ENCODE measurements around the gene SLC17A5.
A peak's percentile ranks its signal among the peaks of the same experiment; 100 is the strongest.
"Not testable (repeated sequence)": the region's sequence is repeated elsewhere in the genome, so short reads cannot be mapped to it uniquely, and the experiment has no call there.

SLC17A5 gene

DNA sequence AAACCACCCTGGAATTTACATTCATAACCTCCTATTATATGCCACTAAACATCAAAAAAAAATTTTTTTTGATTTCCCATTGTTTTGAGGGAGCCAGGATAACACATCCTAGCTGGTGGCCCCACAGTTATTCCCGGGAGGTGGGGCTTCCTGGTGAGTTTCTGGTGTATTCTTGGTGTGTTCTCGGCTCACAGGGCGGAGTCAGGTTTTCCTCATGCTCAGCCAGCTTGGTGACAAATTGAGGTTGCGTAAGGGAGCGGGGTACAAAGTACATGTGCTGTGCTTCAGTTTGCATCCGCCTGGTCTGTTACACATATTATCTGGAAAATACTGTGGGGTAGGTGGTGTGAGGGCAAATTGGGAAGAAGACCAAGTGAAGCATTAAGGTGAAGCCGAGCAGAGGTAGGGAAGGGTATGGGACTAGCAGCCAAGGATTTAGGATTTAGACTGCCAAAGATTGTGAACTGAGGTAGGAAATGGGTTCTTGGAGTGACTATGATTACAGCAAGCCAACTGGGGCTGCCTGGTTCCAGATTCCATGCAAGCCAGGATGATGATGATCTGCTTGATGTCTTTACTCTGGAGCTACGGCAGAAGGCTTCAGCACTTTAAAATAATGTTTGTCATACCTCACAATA is 86.7 kb downstream of the SLC17A5 start:
- no peak overlapping the region for H3K27ac ChIP-seq (ENCODE audit: low read depth, low read length)
- no CpG with 5 or more reads among the region's 8 CpGs for WGBS (ENCODE audit: extremely low coverage, insufficient coverage, low lambda C conversion rate)
- DNase-seq: peak; percentile 43

DNA sequence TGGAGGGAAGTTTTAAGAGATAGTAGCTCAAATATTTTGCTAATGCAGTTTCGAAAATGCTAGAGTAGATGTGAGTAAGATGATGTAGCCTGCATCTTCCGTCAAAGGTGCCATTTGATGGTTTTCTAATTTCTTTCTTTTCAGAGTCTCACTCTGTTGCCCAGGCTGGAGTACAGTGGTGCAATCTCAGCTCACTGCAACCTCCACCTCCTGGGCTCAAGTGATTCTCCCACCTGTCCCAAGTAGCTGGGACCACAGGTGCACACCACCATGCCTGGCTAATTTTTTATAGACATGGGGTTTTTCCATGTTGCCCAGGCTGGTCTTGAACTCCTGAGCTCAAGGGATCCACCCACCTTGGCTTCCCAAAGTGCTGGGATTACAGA is 87.3 kb downstream of the SLC17A5 start:
- H3K79me2 ChIP-seq (ENCODE audit: control insufficient read depth, insufficient read depth, low read length); H3K23ac ChIP-seq (ENCODE audit: low read length); H3K4me1 ChIP-seq (ENCODE audit: control insufficient read depth, low read depth, low read length); H4K5ac ChIP-seq (ENCODE audit: low read length); H3K9ac ChIP-seq (ENCODE audit: low read length); H3K4me2 ChIP-seq (ENCODE audit: low read length); H3K36me3 ChIP-seq (ENCODE audit: control insufficient read depth, insufficient read depth, low read length); H3K79me1 ChIP-seq (ENCODE audit: low read length); H3K27me3 ChIP-seq (ENCODE audit: insufficient read depth, low read length, poor library complexity); H3K4me3 ChIP-seq (ENCODE audit: low read length); H2BK15ac ChIP-seq (replicated peaks; ENCODE audit: low read depth); H2AK5ac ChIP-seq (ENCODE audit: low read length); H3K56ac ChIP-seq (ENCODE audit: low read length); H4K8ac ChIP-seq (ENCODE audit: low read depth, low read length); DNase-seq: not testable (repeated sequence)
- Histone ChIP-seq H2BK120ac (ENCODE audit: low read depth, low read length) (peak overlapping the region; percentile 14), H2BK5ac (ENCODE audit: low read length) (peak overlapping the region; percentile 6), H3K4ac (ENCODE audit: low read depth, low read length) (peak overlapping the region; percentile 41), H3K18ac (ENCODE audit: low read length) (peak overlapping the region; percentile 44), H3K27ac (ENCODE audit: low read depth, low read length) (peak overlapping the region; percentile 60)
- no CpG with 5 or more reads among the region's 2 CpGs for WGBS (ENCODE audit: extremely low coverage, insufficient coverage, low lambda C conversion rate)

More for the DNA sequence above, 86.7 kb downstream of the SLC17A5 start:
- H3K79me1 ChIP-seq (ENCODE audit: low read length): no peaks in the 10 kb centered on the region
- peak overlapping the region; percentile 2 for H3K56ac ChIP-seq (ENCODE audit: low read length)
- no peaks in the 10 kb centered on the region for H3K79me2 ChIP-seq (ENCODE audit: control insufficient read depth, insufficient read depth, low read length)
- no peak overlapping the region for H3K4me3 ChIP-seq (ENCODE audit: low read length)
- H2BK15ac ChIP-seq (replicated peaks; ENCODE audit: low read depth): no peak overlapping the region
- no peak overlapping the region for H3K4ac ChIP-seq (ENCODE audit: low read depth, low read length)
- no peak overlapping the region for H3K23ac ChIP-seq (ENCODE audit: low read length)
- H4K8ac ChIP-seq (ENCODE audit: low read depth, low read length): no peak overlapping the region
- H3K18ac ChIP-seq (ENCODE audit: low read length): peak overlapping the region; percentile 0
- no peak overlapping the region for H2AK5ac ChIP-seq (ENCODE audit: low read length)
- H4K5ac ChIP-seq (ENCODE audit: low read length): no peak overlapping the region
- no peaks in the 10 kb centered on the region for H3K27me3 ChIP-seq (ENCODE audit: insufficient read depth, low read length, poor library complexity)
- H3K4me1 ChIP-seq (ENCODE audit: control insufficient read depth, low read depth, low read length): no peaks in the 10 kb centered on the region
- H2BK120ac ChIP-seq (ENCODE audit: low read depth, low read length): no peak overlapping the region
- H3K9ac ChIP-seq (ENCODE audit: low read length): no peak overlapping the region
- no peak overlapping the region for H2BK5ac ChIP-seq (ENCODE audit: low read length)
- no peak overlapping the region for H3K4me2 ChIP-seq (ENCODE audit: low read length)
- H3K36me3 ChIP-seq (ENCODE audit: control insufficient read depth, insufficient read depth, low read length): no peaks in the 10 kb centered on the region

DNA sequence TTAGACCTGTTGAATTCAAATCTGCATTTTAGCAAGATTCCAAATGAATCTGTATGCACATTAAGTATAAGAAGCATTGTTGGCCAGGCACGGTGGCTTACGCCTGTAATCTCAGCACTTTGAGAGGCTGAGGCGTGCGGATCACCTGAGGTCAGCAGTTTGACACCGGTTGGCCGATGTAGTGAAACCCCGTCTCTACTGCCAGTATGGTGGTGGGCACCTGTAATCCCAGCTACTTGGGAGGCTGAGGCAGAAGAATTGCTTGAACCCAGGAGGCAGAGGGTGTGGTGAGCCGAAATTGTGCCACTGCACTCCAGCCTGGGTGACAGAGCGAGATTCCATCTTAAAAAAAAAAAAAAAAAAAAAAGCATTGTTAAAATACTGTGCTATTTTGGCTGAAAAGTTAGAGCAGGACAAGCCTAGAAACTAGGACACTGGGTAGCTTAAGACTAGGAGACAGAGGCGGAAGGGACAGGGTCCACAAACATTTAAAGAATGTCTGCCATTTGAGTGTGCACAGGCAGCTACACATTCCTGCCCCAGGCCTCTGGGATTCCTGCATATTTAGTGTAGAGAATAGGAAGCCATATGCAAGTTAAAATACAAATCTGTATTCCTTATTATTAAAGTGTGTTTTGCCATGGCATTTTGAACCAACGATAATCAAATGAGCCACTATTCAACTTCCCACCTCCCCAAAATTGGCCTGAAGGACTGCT is 87.9 kb downstream of the SLC17A5 start:
- WGBS (ENCODE audit: extremely low coverage, insufficient coverage, low lambda C conversion rate): no CpG with 5 or more reads among the region's 11 CpGs
- no peaks in the 10 kb centered on the region for H3K4me1 ChIP-seq (ENCODE audit: control insufficient read depth, low read depth, low read length)
- H3K18ac ChIP-seq (ENCODE audit: low read length): peak overlapping the region; percentile 4

DNA sequence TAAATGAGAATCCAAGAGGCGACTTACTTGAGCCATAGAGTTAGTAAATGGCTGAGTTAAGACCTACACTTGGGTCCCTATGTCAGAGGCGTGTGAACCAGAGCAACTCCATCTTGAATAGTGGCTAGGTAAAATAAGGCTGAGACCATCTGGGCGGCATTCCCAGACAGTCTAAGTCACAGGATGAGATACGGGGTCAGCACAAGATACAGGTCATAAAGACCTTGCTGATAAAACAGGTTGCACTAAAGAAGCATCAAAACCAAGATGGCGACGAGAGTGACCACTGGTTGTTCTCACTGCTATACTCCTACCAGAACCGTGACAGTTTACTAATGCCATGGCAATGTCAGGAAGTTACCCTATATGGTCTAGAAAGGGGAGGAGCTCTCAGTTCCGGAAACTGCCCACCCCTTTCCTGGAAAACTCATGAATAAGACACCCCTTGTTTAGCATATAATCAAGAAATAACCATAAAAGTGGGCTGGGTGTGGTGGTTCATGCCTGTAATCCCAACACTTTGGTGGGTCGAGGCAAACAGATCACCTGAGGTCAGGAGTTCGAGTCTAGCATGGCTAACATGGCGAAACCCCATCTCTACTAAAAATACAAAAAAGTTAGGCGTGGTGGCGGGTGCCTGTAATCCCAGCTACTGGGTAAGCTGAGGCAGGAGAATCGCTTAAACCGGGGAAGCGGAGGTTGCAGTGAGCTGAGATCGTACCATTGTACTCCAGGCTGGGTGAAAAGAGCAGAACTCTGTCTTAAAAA is 89.0 kb downstream of the SLC17A5 start:
- H3K4me1 ChIP-seq (ENCODE audit: control insufficient read depth, low read depth, low read length): no peaks in the 10 kb centered on the region
- H3K27ac ChIP-seq (ENCODE audit: low read depth, low read length): no peak overlapping the region
- no peaks in the 10 kb centered on the region for H3K79me1 ChIP-seq (ENCODE audit: low read length)
- H3K18ac ChIP-seq (ENCODE audit: low read length): peak overlapping the region; percentile 4
- WGBS (ENCODE audit: extremely low coverage, insufficient coverage, low lambda C conversion rate): no CpG with 5 or more reads among the region's 17 CpGs
- no peak overlapping the region for H3K9ac ChIP-seq (ENCODE audit: low read length)
- no peak overlapping the region for H2BK120ac ChIP-seq (ENCODE audit: low read depth, low read length)
- no peaks in the 10 kb centered on the region for H3K79me2 ChIP-seq (ENCODE audit: control insufficient read depth, insufficient read depth, low read length)
- H2BK5ac ChIP-seq (ENCODE audit: low read length): no peak overlapping the region
- no peak for DNase-seq
- H3K4ac ChIP-seq (ENCODE audit: low read depth, low read length): no peak overlapping the region
- H3K56ac ChIP-seq (ENCODE audit: low read length): no peak overlapping the region
- no peak overlapping the region for H4K5ac ChIP-seq (ENCODE audit: low read length)
- H3K27me3 ChIP-seq (ENCODE audit: insufficient read depth, low read length, poor library complexity): no peaks in the 10 kb centered on the region
- no peak overlapping the region for H2BK15ac ChIP-seq (replicated peaks; ENCODE audit: low read depth)
- H2AK5ac ChIP-seq (ENCODE audit: low read length): no peak overlapping the region
- no peak overlapping the region for H3K4me3 ChIP-seq (ENCODE audit: low read length)
- H3K23ac ChIP-seq (ENCODE audit: low read length): no peak overlapping the region
- H3K4me2 ChIP-seq (ENCODE audit: low read length): no peak overlapping the region
- no peaks in the 10 kb centered on the region for H3K36me3 ChIP-seq (ENCODE audit: control insufficient read depth, insufficient read depth, low read length)
- H4K8ac ChIP-seq (ENCODE audit: low read depth, low read length): no peak overlapping the region

More for the DNA sequence above, 87.9 kb downstream of the SLC17A5 start:
- H4K8ac ChIP-seq (ENCODE audit: low read depth, low read length): no peak overlapping the region
- peak overlapping the region; percentile 7 for H3K4ac ChIP-seq (ENCODE audit: low read depth, low read length)
- H3K23ac ChIP-seq (ENCODE audit: low read length): no peak overlapping the region
- peak; percentile 96 for DNase-seq
- no peak overlapping the region for H2AK5ac ChIP-seq (ENCODE audit: low read length)
- H2BK120ac ChIP-seq (ENCODE audit: low read depth, low read length): peak overlapping the region; percentile 14
- H3K79me2 ChIP-seq (ENCODE audit: control insufficient read depth, insufficient read depth, low read length): no peaks in the 10 kb centered on the region
- H3K56ac ChIP-seq (ENCODE audit: low read length): peak overlapping the region; percentile 39
- H3K79me1 ChIP-seq (ENCODE audit: low read length): no peaks in the 10 kb centered on the region
- no peak overlapping the region for H3K4me3 ChIP-seq (ENCODE audit: low read length)
- H3K4me2 ChIP-seq (ENCODE audit: low read length): no peak overlapping the region
- no peak overlapping the region for H4K5ac ChIP-seq (ENCODE audit: low read length)
- H2BK5ac ChIP-seq (ENCODE audit: low read length): peak overlapping the region; percentile 6
- no peaks in the 10 kb centered on the region for H3K27me3 ChIP-seq (ENCODE audit: insufficient read depth, low read length, poor library complexity)
- H3K36me3 ChIP-seq (ENCODE audit: control insufficient read depth, insufficient read depth, low read length): no peaks in the 10 kb centered on the region
- H3K9ac ChIP-seq (ENCODE audit: low read length): no peak overlapping the region
- H2BK15ac ChIP-seq (replicated peaks; ENCODE audit: low read depth): no peak overlapping the region
- peak overlapping the region; percentile 60 for H3K27ac ChIP-seq (ENCODE audit: low read depth, low read length)

DNA sequence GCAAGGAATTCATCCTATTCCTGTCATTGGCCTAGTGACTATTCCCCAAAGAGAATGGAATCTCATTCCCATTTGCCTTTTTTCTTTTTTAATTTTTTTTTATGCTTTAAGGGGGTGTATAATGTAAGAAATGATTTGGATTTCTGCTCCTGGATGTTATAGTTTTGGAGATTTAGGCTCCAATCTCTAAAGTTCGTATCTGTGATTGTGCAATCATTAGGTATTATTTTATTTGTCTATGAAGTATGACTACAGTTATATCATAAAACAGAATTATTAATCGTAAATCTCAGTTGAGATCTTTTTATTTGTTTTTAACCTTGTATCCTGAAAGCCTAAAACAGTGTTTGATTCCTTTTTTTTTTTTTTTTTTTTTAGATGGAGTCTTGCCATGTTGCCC is 91.2 kb downstream of the SLC17A5 start:
- no peak overlapping the region for H3K23ac ChIP-seq (ENCODE audit: low read length)
- no peak overlapping the region for H4K5ac ChIP-seq (ENCODE audit: low read length)
- H2BK5ac ChIP-seq (ENCODE audit: low read length): no peak overlapping the region
- no peak overlapping the region for H3K4ac ChIP-seq (ENCODE audit: low read depth, low read length)
- H3K56ac ChIP-seq (ENCODE audit: low read length): no peak overlapping the region
- DNase-seq: no peak
- H3K18ac ChIP-seq (ENCODE audit: low read length): no peak overlapping the region
- no peak overlapping the region for H3K9ac ChIP-seq (ENCODE audit: low read length)
- no peaks in the 10 kb centered on the region for H3K27me3 ChIP-seq (ENCODE audit: insufficient read depth, low read length, poor library complexity)
- H3K4me1 ChIP-seq (ENCODE audit: control insufficient read depth, low read depth, low read length): peaks cover 3% of the 10 kb centered on the region
- H3K36me3 ChIP-seq (ENCODE audit: control insufficient read depth, insufficient read depth, low read length): no peaks in the 10 kb centered on the region
- H3K79me2 ChIP-seq (ENCODE audit: control insufficient read depth, insufficient read depth, low read length): no peaks in the 10 kb centered on the region
- H2BK15ac ChIP-seq (replicated peaks; ENCODE audit: low read depth): no peak overlapping the region
- H2BK120ac ChIP-seq (ENCODE audit: low read depth, low read length): no peak overlapping the region
- H3K27ac ChIP-seq (ENCODE audit: low read depth, low read length): no peak overlapping the region
- WGBS (ENCODE audit: extremely low coverage, insufficient coverage, low lambda C conversion rate): no CpG with 5 or more reads among the region's 2 CpGs
- no peak overlapping the region for H3K4me3 ChIP-seq (ENCODE audit: low read length)
- H3K4me2 ChIP-seq (ENCODE audit: low read length): no peak overlapping the region
- no peak overlapping the region for H4K8ac ChIP-seq (ENCODE audit: low read depth, low read length)
- no peaks in the 10 kb centered on the region for H3K79me1 ChIP-seq (ENCODE audit: low read length)
- no peak overlapping the region for H2AK5ac ChIP-seq (ENCODE audit: low read length)

Measured in mesendoderm (in vitro differentiated cells).